ENCODE data around the gene EN2. TPM values are rescaled to one million over a fixed set of nuclear protein-coding genes. Genes with fewer than 3 reads are reported as not detected.

Gene EN2
- total and polyA plus RNA-seq, 4 donors = 0.02 to 0.06 (median 0.04) TPM; not detected in 1

- H3K36me3 ChIP-seq (ENCODE audit: control insufficient read depth in 4 of 4, insufficient read depth in 4 of 4, low read length in 4 of 4) = no peaks in the 10 kb centered on the region
- ATAC-seq (ENCODE audit: insufficient read depth, low FRiP score) (no peak), DNase-seq (no peak)
- H3K27me3 ChIP-seq (ENCODE audit: control insufficient read depth in 3 of 3, insufficient read depth in 3 of 3, low read length in 2 of 3) = peaks cover 0 to 30% (median 19%) of the 10 kb centered on the region in 3 donors
- 62 to 63% methylated on average over 17 of the region's 17 CpGs for WGBS, 2 donors
- H3K4me3 ChIP-seq = no peak overlapping the region
- H3K9me3 ChIP-seq (ENCODE audit: control insufficient read depth in 4 of 4, insufficient read depth in 3 of 4, low read length in 3 of 4) = peaks cover 0 to 2% (median 0%) of the 10 kb centered on the region in 4 donors
- H3K9ac ChIP-seq (ENCODE audit: insufficient read depth in 1 of 2, low read length in 2 of 2) = no peak overlapping the region
- peaks cover 0 to 13% (median 0%) of the 10 kb centered on the region in 5 donors for H3K4me1 ChIP-seq (ENCODE audit: control insufficient read depth in 5 of 5, insufficient read depth in 5 of 5, low read length in 5 of 5)
- H3K27ac ChIP-seq (ENCODE audit: low read depth in 1 of 2, low read length in 1 of 2) = no peak overlapping the region
- TF ChIP-seq CTCF (IDR thresholded peaks at IDR 0.05; ENCODE audit: control extremely low read depth, extremely low read depth) = no peak
Measured at GRCh38 chr7:155482511-155483183, 24.7 kb downstream of the EN2 start.

- 28 to 30% methylated on average over 13 of the region's 13 CpGs for WGBS, 2 donors
- peaks cover 0 to 2% (median 0%) of the 10 kb centered on the region in 4 donors for H3K9me3 ChIP-seq (ENCODE audit: control insufficient read depth in 4 of 4, insufficient read depth in 3 of 4, low read length in 3 of 4)
- H3K27me3 ChIP-seq (ENCODE audit: control insufficient read depth in 3 of 3, insufficient read depth in 3 of 3, low read length in 2 of 3) = peaks cover 0 to 30% (median 19%) of the 10 kb centered on the region in 3 donors
- peaks cover 0 to 13% (median 0%) of the 10 kb centered on the region in 5 donors for H3K4me1 ChIP-seq (ENCODE audit: control insufficient read depth in 5 of 5, insufficient read depth in 5 of 5, low read length in 5 of 5)
- H3K9ac ChIP-seq (ENCODE audit: insufficient read depth in 1 of 2, low read length in 2 of 2) = no peak overlapping the region
- H3K27ac ChIP-seq (ENCODE audit: low read depth in 1 of 2, low read length in 1 of 2) = no peak overlapping the region
- ATAC-seq (ENCODE audit: insufficient read depth, low FRiP score) = no peak
- no peaks in the 10 kb centered on the region for H3K36me3 ChIP-seq (ENCODE audit: control insufficient read depth in 4 of 4, insufficient read depth in 4 of 4, low read length in 4 of 4)
- no peak for DNase-seq
- H3K4me3 ChIP-seq = no peak overlapping the region
- TF ChIP-seq CTCF (IDR thresholded peaks at IDR 0.05; ENCODE audit: control extremely low read depth, extremely low read depth) = no peak
Measured at GRCh38 chr7:155483245-155483644, 25.3 kb downstream of the EN2 start.

- no peak for ATAC-seq (ENCODE audit: insufficient read depth, low FRiP score)
- Histone ChIP-seq H3K9ac (ENCODE audit: insufficient read depth in 1 of 2, low read length in 2 of 2) (no peak overlapping the region), H3K36me3 (ENCODE audit: control insufficient read depth in 4 of 4, insufficient read depth in 4 of 4, low read length in 4 of 4) (no peaks in the 10 kb centered on the region), H3K4me1 (ENCODE audit: control insufficient read depth in 5 of 5, insufficient read depth in 5 of 5, low read length in 5 of 5) (peaks cover 0 to 13% (median 0%) of the 10 kb centered on the region in 5 donors), H3K4me3 (no peak overlapping the region), H3K27ac (ENCODE audit: low read depth in 1 of 2, low read length in 1 of 2) (no peak overlapping the region), H3K9me3 (ENCODE audit: control insufficient read depth in 4 of 4, insufficient read depth in 3 of 4, low read length in 3 of 4) (peaks cover 0 to 2% (median 0%) of the 10 kb centered on the region in 4 donors), H3K27me3 (ENCODE audit: control insufficient read depth in 3 of 3, insufficient read depth in 3 of 3, low read length in 2 of 3) (peaks cover 0 to 30% (median 19%) of the 10 kb centered on the region in 3 donors)
- 67 to 70% methylated on average over 16 of the region's 16 CpGs for WGBS, 2 donors
- DNase-seq = peak; percentile 81 to 92 (median 87)
- TF ChIP-seq CTCF (IDR thresholded peaks at IDR 0.05; ENCODE audit: control extremely low read depth, extremely low read depth) = no peak
Measured at GRCh38 chr7:155483868-155484325, 26.0 kb downstream of the EN2 start.
